Upper lobe of left lung (tissue), 4 donors: ENCODE measurements around the gene TRIM71.

Experiments used
- EP300 ChIP-seq, 4 donors: sonication (generic); formaldehyde crosslinking; IDR thresholded peaks; one replicate each; pipeline ENCODE4 v1.5.1; 2017; ENCODE audit warnings: antibody characterized with exemption in 4 of 4, control low read depth in 2 of 4
- POLR2AphosphoS5 ChIP-seq, 2 donors: sonication (generic); formaldehyde crosslinking; IDR thresholded peaks; one replicate each; pipeline ENCODE4 v1.5.1; 2017; ENCODE audit warnings: antibody characterized with exemption in 2 of 2
- TF ChIP-seq, protein P1 (sequence below), 6 experiments: fragments of 450-650 bp in 4 of 6; fragments of 200-600 bp in 2 of 6; sonication (generic) in 2 of 6; IDR thresholded peaks; one replicate each; pipeline ENCODE4 v1.5.1; 2016 to 2019; ENCODE audit warnings: antibody characterized with exemption in 6 of 6

DNA sequence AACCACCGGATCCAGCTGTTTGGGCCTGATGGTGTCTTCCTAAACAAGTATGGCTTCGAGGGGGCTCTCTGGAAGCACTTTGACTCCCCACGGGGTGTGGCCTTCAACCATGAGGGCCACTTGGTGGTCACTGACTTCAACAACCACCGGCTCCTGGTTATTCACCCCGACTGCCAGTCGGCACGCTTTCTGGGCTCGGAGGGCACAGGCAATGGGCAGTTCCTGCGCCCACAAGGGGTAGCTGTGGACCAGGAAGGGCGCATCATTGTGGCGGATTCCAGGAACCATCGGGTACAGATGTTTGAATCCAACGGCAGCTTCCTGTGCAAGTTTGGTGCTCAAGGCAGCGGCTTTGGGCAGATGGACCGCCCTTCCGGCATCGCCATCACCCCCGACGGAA, 73.6 kb downstream of the TRIM71 start:
- TF ChIP-seq, protein P1, sequence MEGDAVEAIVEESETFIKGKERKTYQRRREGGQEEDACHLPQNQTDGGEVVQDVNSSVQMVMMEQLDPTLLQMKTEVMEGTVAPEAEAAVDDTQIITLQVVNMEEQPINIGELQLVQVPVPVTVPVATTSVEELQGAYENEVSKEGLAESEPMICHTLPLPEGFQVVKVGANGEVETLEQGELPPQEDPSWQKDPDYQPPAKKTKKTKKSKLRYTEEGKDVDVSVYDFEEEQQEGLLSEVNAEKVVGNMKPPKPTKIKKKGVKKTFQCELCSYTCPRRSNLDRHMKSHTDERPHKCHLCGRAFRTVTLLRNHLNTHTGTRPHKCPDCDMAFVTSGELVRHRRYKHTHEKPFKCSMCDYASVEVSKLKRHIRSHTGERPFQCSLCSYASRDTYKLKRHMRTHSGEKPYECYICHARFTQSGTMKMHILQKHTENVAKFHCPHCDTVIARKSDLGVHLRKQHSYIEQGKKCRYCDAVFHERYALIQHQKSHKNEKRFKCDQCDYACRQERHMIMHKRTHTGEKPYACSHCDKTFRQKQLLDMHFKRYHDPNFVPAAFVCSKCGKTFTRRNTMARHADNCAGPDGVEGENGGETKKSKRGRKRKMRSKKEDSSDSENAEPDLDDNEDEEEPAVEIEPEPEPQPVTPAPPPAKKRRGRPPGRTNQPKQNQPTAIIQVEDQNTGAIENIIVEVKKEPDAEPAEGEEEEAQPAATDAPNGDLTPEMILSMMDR (IDR thresholded peaks at IDR 0.05): no peak
- TF ChIP-seq POLR2AphosphoS5 (IDR thresholded peaks at IDR 0.05) (no peak), EP300 (IDR thresholded peaks at IDR 0.05) (no peak)
